Keratinocyte (primary cell): ENCODE data around the gene SEC24B. TPM values are rescaled to one million over a fixed set of nuclear protein-coding genes. Genes with fewer than 3 reads are reported as not detected.
A peak's percentile ranks its signal among the peaks of the same experiment; 100 is the strongest.

Experiments used
- DNase-seq: peaks from one replicate; pipeline ENCODE4 v3.0.0-alpha.2; 2011; ENCODE audit warnings: low read depth, missing footprints, low spot score
- FAIRE-seq: peaks from 2 replicates; lab custom pipeline; 2011; peaks lifted over from hg19 to GRCh38; lab: Jason Lieb, UNC
- H2AFZ ChIP-seq: 2 replicates; pipeline ENCODE4 v1.6.0; 2012; ENCODE audit warnings: low read length, control low read depth, inconsistent platforms; ENCODE audit not compliant: control insufficient read depth
- H3K27ac ChIP-seq: 2 replicates; pipeline ENCODE4 v1.5.1; 2011; ENCODE audit warnings: low read length; ENCODE audit not compliant: control insufficient read depth, insufficient read depth
- H3K27me3 ChIP-seq: 3 replicates; pipeline ENCODE4 v1.6.0; 2011; ENCODE audit warnings: low read length; ENCODE audit not compliant: control insufficient read depth, insufficient read depth; ENCODE audit errors: extremely low read depth
- H3K36me3 ChIP-seq, 2 experiments: 2 replicates in 1 of 2; 3 replicates in 1 of 2; pipeline ENCODE4 v1.5.1; 2011; ENCODE audit warnings: low read length in 2 of 2, mild to moderate bottlenecking in 1 of 2; ENCODE audit not compliant: control insufficient read depth in 2 of 2, insufficient read depth in 2 of 2; ENCODE audit errors: extremely low read depth in 1 of 2
- H3K4me1 ChIP-seq: 3 replicates; pipeline ENCODE4 v1.5.1; 2011; ENCODE audit warnings: low read length; ENCODE audit not compliant: control insufficient read depth, insufficient read depth; ENCODE audit errors: extremely low read depth
- H3K4me2 ChIP-seq: 3 replicates; pipeline ENCODE4 v1.6.0; 2011; ENCODE audit warnings: low read depth, low read length; ENCODE audit not compliant: control insufficient read depth, insufficient read depth; ENCODE audit errors: extremely low read depth
- H3K4me3 ChIP-seq, 3 experiments: fragments of 200-600 bp in 1 of 3; sonication (generic) in 1 of 3; 2 replicates in 2 of 3; 3 replicates in 1 of 3; pipeline ENCODE4 v1.5.1; 2011 to 2016; ENCODE audit warnings: low read length in 3 of 3, mild to moderate bottlenecking in 3 of 3, control low read depth in 2 of 3, inconsistent platforms in 1 of 3, low read depth in 1 of 3, mixed read lengths in 1 of 3, mixed run types in 1 of 3, moderate library complexity in 1 of 3; ENCODE audit not compliant: control insufficient read depth in 2 of 3, insufficient read depth in 2 of 3; ENCODE audit errors: extremely low read depth in 1 of 3
- H3K79me2 ChIP-seq: 2 replicates; pipeline ENCODE4 v1.6.0; 2012; ENCODE audit warnings: low read length; ENCODE audit not compliant: control insufficient read depth, insufficient read depth
- H3K9ac ChIP-seq: 3 replicates; pipeline ENCODE4 v1.6.0; 2011; ENCODE audit warnings: low read length; ENCODE audit not compliant: control insufficient read depth, insufficient read depth; ENCODE audit errors: extremely low read depth
- H3K9me1 ChIP-seq: 3 replicates; pipeline ENCODE4 v1.6.0; 2011; ENCODE audit warnings: low read length; ENCODE audit not compliant: control insufficient read depth, insufficient read depth; ENCODE audit errors: extremely low read depth
- H3K9me3 ChIP-seq: 2 replicates; pipeline ENCODE4 v1.5.1; 2012; ENCODE audit warnings: low read depth, low read length; ENCODE audit not compliant: control insufficient read depth
- H4K20me1 ChIP-seq: 3 replicates; pipeline ENCODE4 v1.6.0; 2011; ENCODE audit warnings: low read length; ENCODE audit not compliant: control insufficient read depth, insufficient read depth; ENCODE audit errors: extremely low read depth
- CTCF ChIP-seq, 3 experiments: IDR thresholded peaks in 1 of 3; conservative IDR thresholded peaks in 1 of 3; optimal IDR thresholded peaks in 1 of 3; 2 replicates in 2 of 3; 3 replicates in 1 of 3; pipeline versions ENCODE3 to v1.5.1; 2011; ENCODE audit warnings: low read length in 3 of 3, mild to moderate bottlenecking in 3 of 3, moderate library complexity in 2 of 3, control low read depth in 1 of 3, inconsistent platforms in 1 of 3; ENCODE audit not compliant: insufficient read depth in 2 of 3; ENCODE audit errors: extremely low read depth in 1 of 3
- EZH2 ChIP-seq: IDR thresholded peaks from one replicate; pipeline ENCODE4 v1.6.1; 2012; ENCODE audit warnings: inconsistent platforms, mild to moderate bottlenecking, low read length, moderate library complexity
- dilution Hi-C: fragments of 300-500 bp; cut with MboI; formaldehyde crosslinking; loops from one replicate; pipeline ENCODE4 v1.7.0; 2020; ENCODE audit warnings: low sequenced_read_pairs; ENCODE audit not compliant: extremely low pct_ligation_motif_present
- polyA plus RNA-seq, 5 experiments: library from polyadenylated mRNA; depleted of rRNA in 3 of 5; stranded (reverse) in 3 of 5; stranded (forward) in 1 of 5; unstranded in 1 of 5; fragments of >200 nt; gene quantifications; 1 replicate in 1 of 5; 2 replicates in 3 of 5; 3 replicates in 1 of 5; pipeline versions ENCODE4 v1.2.1 to v1.2.3, GENCODE V29; 2011 to 2012; ENCODE audit warnings: missing spikeins in 2 of 5, low read depth in 1 of 5, low replicate concordance in 1 of 5

The SEC24B gene
- polyA plus RNA-seq, 1 donor (not counting 4 experiments of a cell fraction or from before 2014, with no cell fraction given), result 53.4 TPM

GRCh38 chr4:109434007-109434971 is 674 bp downstream of the SEC24B start:
- H3K27me3 ChIP-seq, result no peaks in the 10 kb centered on the region
- H3K9me3 ChIP-seq, result no peaks in the 10 kb centered on the region
- TF ChIP-seq EZH2, result no peak
- DNase-seq (no peak), FAIRE-seq (peak; percentile 46)
- dilution Hi-C loops, result loop anchor here (25.0 kb wide), 1 partner anchor 553 kb away; no protein-coding TSS in a partner anchor
- H3K4me1 ChIP-seq, result peaks cover 32% of the 10 kb centered on the region
- peaks cover 70% of the 10 kb centered on the region for H3K79me2 ChIP-seq
- H4K20me1 ChIP-seq, result peaks cover 16% of the 10 kb centered on the region
- H2AFZ ChIP-seq, result no peak overlapping the region
- H3K4me2 ChIP-seq, result peak overlapping the region; percentile 81
- H3K9me1 ChIP-seq, result no peaks in the 10 kb centered on the region
- H3K27ac ChIP-seq, result peak overlapping the region; percentile 87
- peak overlapping the region; percentile 94 for H3K9ac ChIP-seq
- no peaks in the 10 kb centered on the region for H3K36me3 ChIP-seq
- peak overlapping the region; percentile 65 to 92 (median 74) for H3K4me3 ChIP-seq

DNA sequence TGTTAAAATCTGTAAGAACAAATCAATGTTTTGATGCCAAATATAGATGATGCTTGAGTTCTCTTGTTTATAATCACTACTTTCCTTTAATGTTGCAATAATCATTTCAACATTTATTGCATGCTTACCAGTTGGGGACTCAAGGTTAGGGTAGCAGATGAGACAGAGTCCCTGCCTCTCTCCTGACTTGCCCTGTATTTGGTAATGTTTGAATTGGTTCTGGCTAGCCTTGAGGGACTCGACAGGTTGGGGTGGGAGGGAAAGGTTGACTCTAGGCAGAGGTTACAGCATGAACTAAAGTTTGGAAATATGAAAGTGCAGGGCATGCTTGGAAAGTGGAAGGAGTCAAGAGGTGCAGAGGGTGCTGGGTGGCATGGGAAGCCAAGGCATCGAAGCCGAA is 2.0 kb downstream of the SEC24B start:
- peak; percentile 49 for FAIRE-seq
- H3K9ac ChIP-seq, result peak overlapping the region; percentile 94
- dilution Hi-C loops, result loop anchor here (25.0 kb wide), 1 partner anchor 552 kb away; no protein-coding TSS in a partner anchor

More for the DNA sequence above, 2.0 kb downstream of the SEC24B start:
- Histone ChIP-seq H3K4me3 (peak overlapping the region; percentile 65 to 92 (median 74)), H3K36me3 (no peaks in the 10 kb centered on the region), H3K4me2 (peak overlapping the region; percentile 81), H3K9me1 (no peaks in the 10 kb centered on the region), H3K27ac (peak overlapping the region; percentile 87), H4K20me1 (peaks cover 16% of the 10 kb centered on the region), H3K27me3 (no peaks in the 10 kb centered on the region), H3K9me3 (no peaks in the 10 kb centered on the region), H2AFZ (no peak overlapping the region), H3K79me2 (peaks cover 81% of the 10 kb centered on the region), H3K4me1 (peaks cover 36% of the 10 kb centered on the region)
- TF ChIP-seq CTCF (optimal IDR thresholded peaks at IDR 0.05 in 1 of 3, IDR thresholded peaks at IDR 0.05 in 1 of 3, conservative IDR thresholded peaks at IDR 0.05 in 1 of 3; ENCODE audit: extremely low read depth in 1 of 3, insufficient read depth in 2 of 3, low read length in 3 of 3) (no peak), EZH2 (no peak)
- no peak for DNase-seq
